Caco-2 (cell line): Measurements from ENCODE around the gene ATP1A4. TPM values are rescaled to one million over a fixed set of nuclear protein-coding genes. Genes with fewer than 3 reads are reported as not detected.

ENCODE experiments used
- Bru-seq: library from RNA; stranded (reverse); fragments of 400-500 nt; gene quantifications from one replicate; lab custom pipeline; 2021; lab: Mats Ljungman, UMichigan
- BruChase-seq, 2 experiments: library from RNA; stranded (reverse); fragments of 400-500 nt; gene quantifications; one replicate each; lab custom pipeline; 2021; lab: Mats Ljungman, UMichigan
- BruUV-seq: library from RNA; stranded (reverse); fragments of 400-500 nt; replicated peaks from 2 replicates; lab custom pipeline; 2021; lab: Mats Ljungman, UMichigan
- CTCF ChIA-PET: fragments of 300-600 bp; sonication (Branson Sonifier 250); formaldehyde crosslinking; loops from one replicate; lab custom pipeline; 2022; ENCODE audit warnings: antibody characterized with exemption; lab: Charles Lee
- POLR2A ChIA-PET: fragments of 300-600 bp; sonication (Branson Sonifier 250); formaldehyde crosslinking; loops from one replicate; lab custom pipeline; 2022; ENCODE audit warnings: antibody characterized with exemption; lab: Charles Lee
- DNase-seq, 2 experiments: peaks; one replicate each; pipeline versions ENCODE4 v3.0.0 to v3.0.0-alpha.2; 2020 to 2022
- H3K27me3 ChIP-seq: replicated peaks from 2 replicates; pipeline ENCODE4 v1.6.0; 2011; ENCODE audit warnings: low read length; ENCODE audit not compliant: control insufficient read depth, insufficient read depth
- H3K36me3 ChIP-seq: 2 replicates; pipeline ENCODE4 v1.5.1; 2011; ENCODE audit warnings: low read length; ENCODE audit not compliant: control insufficient read depth, insufficient read depth
- H3K4me1 ChIP-seq: fragments of 250-450 bp; sonication (Bioruptor Pico); 2 replicates; pipeline ENCODE4 v1.5.1; 2020; ENCODE audit warnings: mild to moderate bottlenecking
- H3K4me3 ChIP-seq: 2 replicates; pipeline ENCODE4 v1.5.1; 2011; ENCODE audit warnings: low read depth, mild to moderate bottlenecking, control low read depth, low read length
- H3K9me3 ChIP-seq: fragments of 250-450 bp; sonication (Bioruptor Pico); 2 replicates; pipeline ENCODE4 v1.5.1; 2020; ENCODE audit warnings: mild to moderate bottlenecking, moderate library complexity
- H3K27ac Mint-ChIP-seq: one replicate; pipeline ENCODE4 v1.8.0; 2022; ENCODE audit warnings: mixed read lengths; ENCODE audit not compliant: unreplicated experiment
- H3K27me3 Mint-ChIP-seq: one replicate; pipeline ENCODE4 v1.8.0; 2022; ENCODE audit warnings: mixed read lengths; ENCODE audit not compliant: insufficient read depth, unreplicated experiment
- H3K36me3 Mint-ChIP-seq: one replicate; pipeline ENCODE4 v1.8.0; 2022; ENCODE audit warnings: mild to moderate bottlenecking, mixed read lengths; ENCODE audit not compliant: insufficient read depth, unreplicated experiment
- H3K4me1 Mint-ChIP-seq: one replicate; pipeline ENCODE4 v1.8.0; 2022; ENCODE audit warnings: low read depth, mixed read lengths; ENCODE audit not compliant: unreplicated experiment
- H3K4me3 Mint-ChIP-seq: one replicate; pipeline ENCODE4 v1.8.0; 2022; ENCODE audit warnings: mild to moderate bottlenecking, moderate library complexity, mixed read lengths; ENCODE audit not compliant: unreplicated experiment
- H3K9me3 Mint-ChIP-seq: one replicate; pipeline ENCODE4 v1.8.0; 2022; ENCODE audit warnings: mixed read lengths; ENCODE audit not compliant: unreplicated experiment
- CTCF ChIP-seq, 2 experiments: fragments of 200-600 bp in 1 of 2; IDR thresholded peaks; 1 replicate in 1 of 2; 2 replicates in 1 of 2; pipeline versions ENCODE4 v1.5.1 to v1.8.0; 2011 to 2022; ENCODE audit warnings: antibody characterized with exemption in 1 of 2, control low read depth in 1 of 2, inconsistent platforms in 1 of 2, low read depth in 1 of 2, low read length in 1 of 2, mild to moderate bottlenecking in 1 of 2, moderate library complexity in 1 of 2; ENCODE audit not compliant: insufficient read depth in 1 of 2, severe bottlenecking in 1 of 2, unreplicated experiment in 1 of 2
- intact Hi-C: fragments of 100-400 bp; cut with micrococcal nuclease; formaldehyde crosslinking; loops from one replicate; pipeline ENCODE4 v1.10.0; 2022; ENCODE audit not compliant: unreplicated experiment
- long read RNA-seq: library from polyadenylated mRNA; stranded (forward); transcript quantifications from one replicate; pipeline ENCODE4 v2.0.0, GENCODE V29; 2022
- total RNA-seq: library from RNA; stranded (reverse); gene quantifications from 2 replicates; pipeline ENCODE4 v1.2.3, GENCODE V29; 2022

Gene ATP1A4
- not detected in 2 replicates for total RNA-seq
- Bru-seq, nascent RNA: percentile 2 among the genes with signal in this experiment
- BruChase-seq, experiment 1, labeled RNA remaining after a 2-hour chase: not detected
- BruChase-seq, experiment 2, labeled RNA remaining after a 6-hour chase: percentile 7 among the genes with signal in this experiment
- long read RNA-seq: 0 reads

GRCh38 chr1:160151303-160151702, at the start of gene ATP1A4:
Gene ATP1A4, plus strand, starts transcription at chr1:160151603. Its CDS starts 438 bp downstream, at chr1:160152041.
- BruUV-seq: no TSS peak
- Histone ChIP-seq H3K36me3 (no peaks in the 10 kb centered on the region), H3K27me3 (no peaks in the 10 kb centered on the region), H3K9me3 (no peaks in the 10 kb centered on the region), H3K4me3 (no peak within 1 kb of the TSS), H3K4me1 (no peaks in the 10 kb centered on the region)
- ChIA-PET CTCF (interaction anchor here (0.6 kb wide), 1 partner anchor 143 kb away, joined by 4 read pairs; no protein-coding TSS in a partner anchor), POLR2A (no interaction called here)
- Mint-ChIP-seq H3K4me1 (no peaks in the 10 kb centered on the region), H3K27me3 (no peaks in the 10 kb centered on the region), H3K36me3 (no peaks in the 10 kb centered on the region), H3K4me3 (no peak within 1 kb of the TSS), H3K27ac (no peak within 1 kb of the TSS), H3K9me3 (no peaks in the 10 kb centered on the region)
- no peak for TF ChIP-seq CTCF (IDR thresholded peaks at IDR 0.05; ENCODE audit: insufficient read depth in 1 of 2, low read depth in 1 of 2, low read length in 1 of 2, severe bottlenecking in 1 of 2, unreplicated experiment in 1 of 2)
- intact Hi-C loops: no loop called here
- DNase-seq: no peak

DNA sequence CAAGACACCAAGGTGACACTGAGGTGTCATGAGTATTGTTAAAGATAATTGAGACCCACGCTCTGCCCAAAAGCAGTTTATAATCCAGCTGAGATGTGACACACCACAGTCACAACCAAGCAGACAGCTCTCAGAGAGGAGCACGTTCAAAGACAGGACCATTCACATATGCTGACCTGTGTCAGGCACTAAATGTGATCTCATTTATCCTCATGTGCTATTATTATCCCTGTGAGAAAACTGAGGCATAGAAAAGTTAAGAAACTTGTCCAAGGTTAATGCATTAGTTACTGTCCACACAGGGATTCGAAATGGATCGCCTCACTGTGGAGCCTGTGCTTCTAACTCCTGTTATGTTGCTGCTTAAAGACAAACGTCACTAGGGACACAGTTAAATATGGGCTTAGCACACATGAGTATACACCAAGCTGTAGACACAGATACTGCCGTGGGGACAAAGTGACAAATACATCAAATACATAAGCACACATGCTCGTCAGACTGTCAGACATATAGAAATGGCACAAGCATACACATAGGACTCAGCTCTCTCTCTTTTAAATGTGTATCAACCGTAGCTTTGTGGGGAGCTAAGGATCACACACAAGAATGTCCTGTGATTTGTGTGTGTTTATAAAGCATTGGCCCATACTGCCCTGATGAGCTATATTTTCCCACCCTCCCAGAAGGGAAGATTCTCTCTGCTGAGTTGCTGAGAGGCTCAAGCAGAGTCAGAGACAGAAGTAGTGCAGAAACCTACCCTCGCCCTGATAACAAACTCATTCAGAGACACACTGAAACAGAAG, 49.5 kb upstream of the ATP1A4 start:
- H3K4me3 Mint-ChIP-seq: no peak overlapping the region
- BruUV-seq: no TSS peak
- no peaks in the 10 kb centered on the region for H3K27me3 ChIP-seq
- H3K27ac Mint-ChIP-seq: no peak overlapping the region
- H3K36me3 Mint-ChIP-seq: peaks cover 11% of the 10 kb centered on the region
- no peaks in the 10 kb centered on the region for H3K9me3 Mint-ChIP-seq
- no peaks in the 10 kb centered on the region for H3K27me3 Mint-ChIP-seq
- intact Hi-C loops: loop anchor here (1.0 to 2.0 kb wide), 8 partner anchors 23 to 315 kb away; no protein-coding TSS in a partner anchor
- H3K36me3 ChIP-seq: no peaks in the 10 kb centered on the region
- no peak for DNase-seq
- H3K9me3 ChIP-seq: no peaks in the 10 kb centered on the region
- ChIA-PET CTCF (interaction anchor here (0.6 to 4.3 kb wide), 15 partner anchors 10 to 274 kb away, joined by 3 to 37 read pairs (median 4); partner anchors contain the start of gene KCNJ9), POLR2A (interaction anchor here (0.6 kb wide), 1 partner anchor 160 kb away, joined by 7 read pairs; no protein-coding TSS in a partner anchor)
- peaks cover 26% of the 10 kb centered on the region for H3K4me1 Mint-ChIP-seq
- no peak overlapping the region for H3K4me3 ChIP-seq
- no peak for TF ChIP-seq CTCF (IDR thresholded peaks at IDR 0.05; ENCODE audit: insufficient read depth in 1 of 2, low read depth in 1 of 2, low read length in 1 of 2, severe bottlenecking in 1 of 2, unreplicated experiment in 1 of 2)
- H3K4me1 ChIP-seq: peaks cover 24% of the 10 kb centered on the region

- H3K9me3 ChIP-seq: no peaks in the 10 kb centered on the region
- no TSS peak for BruUV-seq
- H3K4me3 Mint-ChIP-seq: no peak overlapping the region
- no peaks in the 10 kb centered on the region for H3K36me3 ChIP-seq
- H3K36me3 Mint-ChIP-seq: peaks cover 5% of the 10 kb centered on the region
- H3K4me1 ChIP-seq: peaks cover 13% of the 10 kb centered on the region
- no peaks in the 10 kb centered on the region for H3K9me3 Mint-ChIP-seq
- no peaks in the 10 kb centered on the region for H3K27me3 Mint-ChIP-seq
- no peak overlapping the region for H3K4me3 ChIP-seq
- DNase-seq: no peak
- no peak for TF ChIP-seq CTCF (IDR thresholded peaks at IDR 0.05; ENCODE audit: insufficient read depth in 1 of 2, low read depth in 1 of 2, low read length in 1 of 2, severe bottlenecking in 1 of 2, unreplicated experiment in 1 of 2)
- intact Hi-C loops: no loop called here
- H3K27me3 ChIP-seq: no peaks in the 10 kb centered on the region
- H3K27ac Mint-ChIP-seq: no peak overlapping the region
- ChIA-PET POLR2A (no interaction called here), CTCF (interaction anchor here (1.1 to 4.3 kb wide), 4 partner anchors 19 to 250 kb away, joined by 3 to 33 read pairs (median 8); no protein-coding TSS in a partner anchor)
- H3K4me1 Mint-ChIP-seq: peaks cover 21% of the 10 kb centered on the region
Measured at GRCh38 chr1:160103658-160104408, 47.6 kb upstream of the ATP1A4 start.
